Right ventricle myocardium inferior (tissue), 1 donor: ENCODE measurements around the gene KAZALD1. TPM values are rescaled to one million over a fixed set of nuclear protein-coding genes. Genes with fewer than 3 reads are reported as not detected.

Experiments
- ATAC-seq: fragments of 200-7000 bp; cut with Tn5 transposase; one replicate; pipeline ENCODE4 v1.9.1; 2020; ENCODE audit warnings: mild to moderate bottlenecking, moderate library complexity
- DNase-seq: peaks from one replicate; pipeline ENCODE4 v3.0.0; 2021; ENCODE audit errors: missing footprints
- intact Hi-C: fragments of 100-400 bp; cut with DNase I; formaldehyde crosslinking; loops from one replicate; pipeline ENCODE4 v1.11.0; 2022
- total RNA-seq: library from RNA; stranded (reverse); fragmentation: NEBNext Ultra II Directional; extraction: Animal tissue kit (Norgen Biotek cat#: 25700); gene quantifications from one replicate; pipeline ENCODE4 v1.2.1, GENCODE V29; 2021
- donor health status: DM: no; HTN: yes; CAD: no; lungs with severe emphysema.

KAZALD1 gene
- total RNA-seq, 1 donor from 2014 or later = 4.8 TPM

DNA sequence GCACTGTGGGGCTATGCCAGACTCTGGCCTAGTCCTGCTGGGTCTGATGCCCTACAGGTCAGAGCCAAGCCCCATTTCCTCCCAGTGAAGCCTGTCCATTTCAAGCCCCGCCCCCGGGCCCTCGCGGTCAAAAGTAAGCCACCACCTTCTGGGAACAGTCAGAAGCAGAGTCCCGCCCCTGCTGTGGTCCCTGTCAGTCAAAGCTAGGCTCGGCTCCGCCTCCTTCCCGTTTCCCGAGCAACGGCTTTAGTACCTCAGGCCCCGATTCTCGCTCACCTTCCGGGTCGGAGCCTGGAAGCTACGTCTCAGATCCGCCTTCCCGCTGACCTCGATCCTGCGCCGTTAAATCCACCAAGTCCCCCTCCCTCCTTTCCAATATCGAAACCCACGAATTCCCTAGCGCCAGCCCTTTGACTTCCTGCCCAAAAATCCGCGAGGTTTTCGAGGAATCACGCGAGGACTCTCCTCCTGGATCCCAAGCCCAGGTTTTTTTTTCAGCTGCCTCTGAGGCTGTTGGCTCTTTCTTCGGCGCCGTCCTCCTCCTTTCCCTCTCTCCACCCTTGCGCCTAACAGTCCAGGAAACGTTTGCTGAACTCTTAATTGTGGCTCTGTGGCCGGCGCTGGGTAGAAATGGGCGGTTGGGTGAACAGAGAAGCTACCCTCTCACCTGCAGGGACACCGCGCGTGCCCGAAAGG, 19.0 kb upstream of the KAZALD1 start:
- peak; percentile 94 for ATAC-seq
- DNase-seq = peak; percentile 98
- intact Hi-C loops = loop anchor here (2.0 kb wide), 2 partner anchors 24 to 100 kb away; no protein-coding TSS in a partner anchor

DNA sequence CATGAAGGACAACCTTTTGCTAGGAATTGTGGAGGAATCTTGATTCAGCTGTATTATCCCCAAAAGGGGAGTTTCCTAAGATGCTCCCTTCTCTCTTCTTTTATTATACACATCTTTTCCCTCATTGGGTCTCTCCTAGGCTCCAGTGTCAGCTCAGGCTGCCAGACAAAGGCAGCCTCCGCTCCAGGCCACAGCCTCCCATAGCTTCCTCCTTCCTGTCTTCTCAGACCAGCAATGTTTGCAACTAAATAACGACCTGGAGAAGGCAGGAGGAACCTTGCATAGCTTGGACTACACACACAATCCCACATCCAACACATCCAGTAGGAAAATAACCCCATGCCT, 18.5 kb upstream of the KAZALD1 start:
- DNase-seq (no peak), ATAC-seq (no peak)
- intact Hi-C loops = loop anchor here (2.0 kb wide), 2 partner anchors 23 to 99 kb away; no protein-coding TSS in a partner anchor

DNA sequence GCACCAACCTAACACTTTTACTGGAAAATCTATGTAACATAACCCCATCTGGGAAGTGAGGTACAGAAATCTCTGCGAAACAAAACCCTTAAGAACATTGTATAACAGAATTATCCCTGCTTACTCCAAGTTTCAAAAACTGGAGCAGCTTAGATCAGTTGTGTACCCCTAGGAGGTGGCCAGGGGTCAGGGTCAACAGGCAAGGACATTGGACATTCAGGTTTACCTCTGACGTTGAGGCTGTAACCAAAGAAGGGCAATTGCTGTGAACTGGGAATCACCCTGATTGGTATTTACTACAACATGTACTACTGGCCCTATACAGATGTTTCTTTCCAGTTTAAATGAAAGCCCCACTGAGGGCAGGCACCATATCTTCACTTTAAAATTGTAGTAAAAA, 17.7 kb upstream of the KAZALD1 start:
- ATAC-seq (no peak), DNase-seq (no peak)
- intact Hi-C loops = no loop called here

DNA sequence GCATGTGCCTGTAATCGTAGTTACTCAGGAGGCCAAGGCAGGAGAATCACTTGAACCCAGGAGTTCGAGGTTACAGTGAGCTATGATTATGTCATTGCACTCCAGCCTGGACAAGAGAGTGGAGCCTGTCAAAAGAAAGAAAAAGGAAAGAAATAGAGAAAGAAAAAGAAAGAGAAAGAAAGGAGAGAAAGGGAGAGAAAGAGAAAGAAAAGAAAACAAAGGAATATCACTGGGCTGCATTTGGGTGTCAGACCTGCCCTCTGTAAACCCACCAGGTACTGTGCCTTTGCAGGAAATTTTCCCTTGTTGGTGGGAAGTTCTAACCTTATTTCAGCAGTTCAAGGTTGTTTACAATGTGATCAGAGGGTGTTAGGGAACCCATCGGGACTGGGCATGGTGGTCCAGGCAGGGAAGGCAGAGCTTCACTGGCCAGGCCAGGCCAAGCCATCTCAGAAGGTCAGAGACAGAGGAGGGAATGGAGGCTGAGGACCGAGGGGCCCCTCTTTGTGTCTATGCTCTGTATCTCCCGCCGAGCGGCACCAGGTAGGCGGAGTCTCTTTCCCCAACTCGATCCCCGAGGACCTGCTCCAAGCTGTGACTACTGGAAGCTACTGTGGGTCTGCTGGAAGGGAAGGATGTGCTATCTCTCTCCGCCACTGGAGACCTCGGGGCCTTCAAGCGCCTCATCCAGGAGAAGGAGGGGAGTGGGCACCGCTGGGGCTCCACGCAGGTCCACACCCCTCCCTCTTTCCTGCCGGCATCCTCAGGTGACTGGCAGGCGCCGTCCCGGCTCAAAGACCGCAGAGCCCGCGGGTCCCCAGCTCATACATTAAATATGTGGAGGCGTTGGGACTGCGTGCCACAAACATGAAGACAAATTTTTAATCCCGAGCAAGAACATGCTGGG, 15.2 kb upstream of the KAZALD1 start:
- intact Hi-C loops = no loop called here
- ATAC-seq = no peak
- no peak for DNase-seq

DNA sequence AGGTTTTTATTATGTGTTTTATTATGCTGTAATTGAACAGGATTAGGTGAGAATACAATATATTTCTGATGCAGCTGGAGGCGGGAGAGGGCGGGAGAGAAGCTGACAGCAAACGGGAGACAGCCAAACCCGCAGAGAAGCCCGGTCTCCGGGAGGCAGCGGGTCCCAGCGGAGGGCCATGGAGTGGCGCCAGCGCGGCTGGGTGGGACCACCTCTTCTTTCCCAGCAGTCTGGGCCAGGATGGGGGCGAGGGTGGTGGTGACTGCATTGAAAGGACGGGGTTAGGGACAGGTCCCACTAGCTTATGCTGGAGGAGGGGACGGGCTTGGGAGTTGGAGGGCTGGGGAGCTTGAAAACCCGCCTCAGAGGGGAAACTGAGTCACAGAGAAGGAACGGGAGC, 14.5 kb upstream of the KAZALD1 start:
- no peak for DNase-seq

GRCh38 chr10:101047961-101048892, 13.6 kb upstream of the KAZALD1 start:
- ATAC-seq (no peak), DNase-seq (no peak)
- intact Hi-C loops = no loop called here

More for the DNA sequence above, 14.5 kb upstream of the KAZALD1 start:
- intact Hi-C loops = no loop called here
- ATAC-seq = no peak

GRCh38 chr10:101050208-101051069, 11.3 kb upstream of the KAZALD1 start:
- peak; percentile 31 for ATAC-seq
- peak; percentile 87 for DNase-seq
- intact Hi-C loops = no loop called here

DNA sequence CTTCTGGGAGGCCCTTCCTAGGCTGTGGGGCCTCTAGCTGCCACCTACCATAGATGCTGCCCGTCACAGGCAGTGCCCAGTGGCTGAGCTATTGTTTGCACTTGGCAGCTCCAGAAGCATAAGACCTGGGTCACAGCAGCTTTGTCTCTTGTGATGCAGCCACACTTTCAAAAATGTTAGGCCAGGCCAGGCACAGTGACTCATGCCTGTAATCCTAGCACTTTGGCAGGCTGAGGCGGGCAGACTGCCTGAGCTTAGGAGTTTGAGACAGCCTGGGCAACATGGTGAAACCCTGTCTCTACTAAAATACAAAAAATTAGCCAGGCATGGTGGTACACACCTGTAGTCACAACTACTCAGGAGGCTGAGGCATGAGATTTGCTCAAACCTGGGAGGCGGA, 9.5 kb upstream of the KAZALD1 start:
- no peak for ATAC-seq
- DNase-seq = no peak

DNA sequence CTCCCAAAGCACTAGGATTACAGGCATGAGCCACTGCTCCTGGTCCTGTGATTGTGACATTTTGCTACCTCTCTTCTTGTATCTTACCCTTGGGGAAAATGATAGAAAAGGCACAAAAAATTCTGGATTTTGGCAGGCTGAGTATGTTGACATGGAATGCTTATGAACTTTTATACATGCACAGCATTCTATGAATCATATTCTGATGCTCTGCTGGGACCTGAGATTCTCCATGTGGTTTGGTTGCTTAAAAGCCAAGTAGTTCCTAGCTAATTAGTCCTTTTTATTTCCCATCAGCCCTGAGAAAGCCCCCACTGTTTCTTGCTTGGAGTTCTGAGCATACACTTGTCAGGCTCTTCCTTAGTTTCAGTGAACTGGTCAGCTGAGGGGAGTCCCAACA, 8.3 kb upstream of the KAZALD1 start:
- intact Hi-C loops = no loop called here
- ATAC-seq (no peak), DNase-seq (no peak)

More for the DNA sequence above, 9.5 kb upstream of the KAZALD1 start:
- intact Hi-C loops = no loop called here

DNA sequence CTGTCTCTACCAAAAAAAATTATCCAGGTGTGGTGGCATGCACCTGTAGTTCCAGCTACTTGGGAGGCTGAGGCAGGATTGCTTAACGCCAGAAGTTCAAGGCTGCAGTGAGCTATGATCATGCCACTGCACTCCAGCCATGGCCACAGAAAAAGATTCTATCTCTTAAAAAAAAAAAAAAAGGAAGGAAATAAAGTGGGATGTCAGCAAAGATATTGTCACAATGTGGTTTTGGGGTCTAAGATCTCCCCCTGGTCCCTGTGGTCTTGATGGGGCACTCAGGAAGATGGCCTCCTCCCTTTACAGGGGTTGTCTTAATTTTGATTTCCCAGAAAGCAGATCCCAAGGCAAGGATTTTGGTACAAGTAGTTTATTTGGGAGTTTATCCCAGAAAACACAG, 7.4 kb upstream of the KAZALD1 start:
- ATAC-seq (no peak), DNase-seq (no peak)
- intact Hi-C loops = no loop called here

GRCh38 chr10:101054876-101055275, 6.9 kb upstream of the KAZALD1 start:
- ATAC-seq = no peak
- intact Hi-C loops = no loop called here
- DNase-seq = no peak

GRCh38 chr10:101055411-101055810, 6.4 kb upstream of the KAZALD1 start:
- no peak for DNase-seq
- intact Hi-C loops = no loop called here
- no peak for ATAC-seq

- no peak for ATAC-seq
- DNase-seq = no peak
- intact Hi-C loops = no loop called here
These were observed 5.2 kb upstream of the KAZALD1 start for GRCh38 chr10:101056365-101057151.

- intact Hi-C loops = no loop called here
- peak; percentile 95 for DNase-seq
- peak; percentile 72 for ATAC-seq
These were observed 1.5 kb upstream of the KAZALD1 start for GRCh38 chr10:101060036-101060950.

- intact Hi-C loops = no loop called here
- DNase-seq = peak; percentile 97
- peak; percentile 93 for ATAC-seq
These were observed 702 bp upstream of the KAZALD1 start for GRCh38 chr10:101060951-101061623.
